Measurements from ENCODE around the gene ST6GAL1. TPM values are rescaled to one million over a fixed set of nuclear protein-coding genes. Genes with fewer than 3 reads are reported as not detected.

ST6GAL1 gene
- total RNA-seq, 1 experiment from 2014 or later, result 15.6 TPM

GRCh38 chr3:187044206-187044605 is 113.9 kb downstream of the ST6GAL1 start:
- ChIA-PET CTCF (no interaction called here), RAD21 (ENCODE audit: low non-redundant PET in 1 of 2, low total read pairs in 2 of 2, uncharacterized antibody in 2 of 2, unreplicated experiment in 2 of 2) (no interaction called here), POLR2A (no interaction called here)
- H3K4me1 ChIP-seq (ENCODE audit: control insufficient read depth in 1 of 2, insufficient read depth in 2 of 2, low read length in 2 of 2), result peaks cover 2 to 18% of the 10 kb centered on the region in 2 experiments; a peak in 3 of 4 replicates
- no peak for TF ChIP-seq YY1 (IDR thresholded peaks at IDR 0.05; ENCODE audit: extremely low read depth, insufficient replicate concordance, low read depth, low read length)
- no peak for TF ChIP-seq ZFX (IDR thresholded peaks at IDR 0.05)
- no peak for TF ChIP-seq EZH2phosphoT487 (IDR thresholded peaks at IDR 0.05; ENCODE audit: borderline replicate concordance)
- TF ChIP-seq CBX3 (IDR thresholded peaks at IDR 0.05; ENCODE audit: low read depth), result no peak
- no peak for TF ChIP-seq RAD21 (IDR thresholded peaks at IDR 0.05; ENCODE audit: low read depth)
- no peak for TF ChIP-seq TCF7L2 (IDR thresholded peaks at IDR 0.05; ENCODE audit: borderline replicate concordance, extremely low read depth, insufficient read depth, insufficient read length)
- TF ChIP-seq EGR1 (IDR thresholded peaks at IDR 0.05; ENCODE audit: low read depth), result no peak
- TF ChIP-seq POLR2AphosphoS5 (IDR thresholded peaks at IDR 0.05; ENCODE audit: low read depth, low read length), result no peak
- no peak for TF ChIP-seq JUND (IDR thresholded peaks at IDR 0.05)
- TF ChIP-seq CEBPB (IDR thresholded peaks at IDR 0.05; ENCODE audit: low read depth), result no peak
- intact Hi-C loops (cut with micrococcal nuclease), result no loop called here
- no peak for ATAC-seq
- no peak for DNase-seq (ENCODE audit: low read depth, low spot score)
- no peaks in the 10 kb centered on the region for H3K9me3 ChIP-seq (ENCODE audit: control insufficient read depth in 1 of 2, insufficient read depth in 1 of 2, low read depth in 1 of 2, low read length in 2 of 2)
- no peaks in the 10 kb centered on the region for H4K20me1 ChIP-seq (ENCODE audit: insufficient read depth)
- no peak overlapping the region for H3K27ac ChIP-seq (ENCODE audit: low read depth, low read length)
- H3K36me3 ChIP-seq (ENCODE audit: control insufficient read depth in 1 of 2, insufficient read depth in 2 of 2, low read length in 2 of 2), result no peaks in the 10 kb centered on the region
- no TSS peak for BruUV-seq (replicated peaks)
- no peaks in the 10 kb centered on the region for H3K27me3 ChIP-seq (ENCODE audit: insufficient read depth, low read length)
- H3K4me3 ChIP-seq (replicated peaks in 1 of 2; ENCODE audit: low read depth in 1 of 2, low read length in 2 of 2), result no peak overlapping the region
- H3K4me2 ChIP-seq (ENCODE audit: low read length), result no peak overlapping the region
- H3K9me2 ChIP-seq (ENCODE audit: insufficient read depth), result no peaks in the 10 kb centered on the region
- no peak overlapping the region for H2AFZ ChIP-seq (ENCODE audit: low read depth, low read length, poor library complexity, severe bottlenecking)
- no peaks in the 10 kb centered on the region for H3K79me2 ChIP-seq (ENCODE audit: insufficient read depth, low read length)
- H3K9ac ChIP-seq (ENCODE audit: low read length), result no peak overlapping the region

DNA sequence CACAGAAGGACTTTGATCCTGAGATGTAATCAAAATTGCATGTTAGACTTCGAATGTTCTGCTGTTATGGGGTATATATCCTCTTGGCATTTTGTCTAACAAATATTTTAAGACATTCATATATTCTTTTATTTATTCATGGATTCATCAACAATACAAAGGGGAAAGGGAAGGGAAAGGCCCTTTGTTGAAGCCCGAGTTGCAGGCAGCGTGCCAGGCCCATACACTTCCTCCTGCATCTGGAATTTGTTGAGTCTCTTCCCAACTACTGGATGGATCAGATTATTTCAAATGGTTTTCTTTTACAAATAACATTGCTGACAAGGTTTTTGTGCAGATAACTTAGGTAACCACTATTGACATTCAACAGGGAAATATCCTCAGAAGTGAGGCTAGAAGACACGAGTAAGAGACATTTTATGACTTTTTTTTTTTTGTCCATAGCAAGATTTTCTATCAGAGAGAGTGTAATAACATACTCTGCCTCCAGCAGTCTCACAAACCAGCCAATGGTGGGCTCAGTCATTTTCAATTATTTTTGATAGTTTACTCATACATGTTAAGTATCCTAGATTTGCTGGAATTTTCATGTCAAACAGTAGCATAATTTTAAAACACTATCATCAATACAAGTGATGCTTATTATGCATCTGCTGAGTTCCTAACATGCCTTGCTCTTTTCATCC is 114.7 kb downstream of the ST6GAL1 start:
- no peaks in the 10 kb centered on the region for H3K9me3 ChIP-seq (ENCODE audit: control insufficient read depth in 1 of 2, insufficient read depth in 1 of 2, low read depth in 1 of 2, low read length in 2 of 2)
- CTCF ChIA-PET, result no interaction called here
- no peak for DNase-seq (ENCODE audit: low read depth, low spot score)
- no peaks in the 10 kb centered on the region for H3K9me2 ChIP-seq (ENCODE audit: insufficient read depth)
- no peak overlapping the region for H3K4me2 ChIP-seq (ENCODE audit: low read length)
- H3K27ac ChIP-seq (ENCODE audit: low read depth, low read length), result no peak overlapping the region
- H3K36me3 ChIP-seq (ENCODE audit: control insufficient read depth in 1 of 2, insufficient read depth in 2 of 2, low read length in 2 of 2), result no peaks in the 10 kb centered on the region
- TF ChIP-seq ATF3 (IDR thresholded peaks at IDR 0.05), result no peak
- peak in 1 of 3 experiments; percentile 20; a peak in 1 of 6 replicates for TF ChIP-seq CTCF (IDR thresholded peaks at IDR 0.05 in 2 of 3, conservative IDR thresholded peaks at IDR 0.05 in 1 of 3; ENCODE audit: borderline replicate concordance in 1 of 3, insufficient read depth in 1 of 3, low read depth in 2 of 3, low read length in 2 of 3)
- TF ChIP-seq ZNF274 (IDR thresholded peaks at IDR 0.05; ENCODE audit: low read depth, low read length), result no peak
- TF ChIP-seq POLR2A (IDR thresholded peaks at IDR 0.05; ENCODE audit: borderline replicate concordance, extremely low read depth, insufficient read depth, insufficient read length), result no peak
- no peak for TF ChIP-seq EGR1 (IDR thresholded peaks at IDR 0.05; ENCODE audit: low read depth)
- no peak for TF ChIP-seq EZH2 (IDR thresholded peaks at IDR 0.05)
- TF ChIP-seq POLR2AphosphoS5 (IDR thresholded peaks at IDR 0.05; ENCODE audit: low read depth, low read length), result no peak
- TF ChIP-seq, protein P1, sequence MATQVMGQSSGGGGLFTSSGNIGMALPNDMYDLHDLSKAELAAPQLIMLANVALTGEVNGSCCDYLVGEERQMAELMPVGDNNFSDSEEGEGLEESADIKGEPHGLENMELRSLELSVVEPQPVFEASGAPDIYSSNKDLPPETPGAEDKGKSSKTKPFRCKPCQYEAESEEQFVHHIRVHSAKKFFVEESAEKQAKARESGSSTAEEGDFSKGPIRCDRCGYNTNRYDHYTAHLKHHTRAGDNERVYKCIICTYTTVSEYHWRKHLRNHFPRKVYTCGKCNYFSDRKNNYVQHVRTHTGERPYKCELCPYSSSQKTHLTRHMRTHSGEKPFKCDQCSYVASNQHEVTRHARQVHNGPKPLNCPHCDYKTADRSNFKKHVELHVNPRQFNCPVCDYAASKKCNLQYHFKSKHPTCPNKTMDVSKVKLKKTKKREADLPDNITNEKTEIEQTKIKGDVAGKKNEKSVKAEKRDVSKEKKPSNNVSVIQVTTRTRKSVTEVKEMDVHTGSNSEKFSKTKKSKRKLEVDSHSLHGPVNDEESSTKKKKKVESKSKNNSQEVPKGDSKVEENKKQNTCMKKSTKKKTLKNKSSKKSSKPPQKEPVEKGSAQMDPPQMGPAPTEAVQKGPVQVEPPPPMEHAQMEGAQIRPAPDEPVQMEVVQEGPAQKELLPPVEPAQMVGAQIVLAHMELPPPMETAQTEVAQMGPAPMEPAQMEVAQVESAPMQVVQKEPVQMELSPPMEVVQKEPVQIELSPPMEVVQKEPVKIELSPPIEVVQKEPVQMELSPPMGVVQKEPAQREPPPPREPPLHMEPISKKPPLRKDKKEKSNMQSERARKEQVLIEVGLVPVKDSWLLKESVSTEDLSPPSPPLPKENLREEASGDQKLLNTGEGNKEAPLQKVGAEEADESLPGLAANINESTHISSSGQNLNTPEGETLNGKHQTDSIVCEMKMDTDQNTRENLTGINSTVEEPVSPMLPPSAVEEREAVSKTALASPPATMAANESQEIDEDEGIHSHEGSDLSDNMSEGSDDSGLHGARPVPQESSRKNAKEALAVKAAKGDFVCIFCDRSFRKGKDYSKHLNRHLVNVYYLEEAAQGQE (IDR thresholded peaks at IDR 0.05; ENCODE audit: low read depth), result no peak
- no peaks in the 10 kb centered on the region for H4K20me1 ChIP-seq (ENCODE audit: insufficient read depth)
- peaks cover 2 to 18% of the 10 kb centered on the region in 2 experiments; a peak in 3 of 4 replicates for H3K4me1 ChIP-seq (ENCODE audit: control insufficient read depth in 1 of 2, insufficient read depth in 2 of 2, low read length in 2 of 2)
- intact Hi-C loops (cut with micrococcal nuclease), result no loop called here
- RAD21 ChIA-PET (ENCODE audit: low non-redundant PET in 1 of 2, low total read pairs in 2 of 2, uncharacterized antibody in 2 of 2, unreplicated experiment in 2 of 2), result no interaction called here
- H3K9ac ChIP-seq (ENCODE audit: low read length), result no peak overlapping the region
- POLR2A ChIA-PET, result no interaction called here
- ATAC-seq, result no peak
- no TSS peak for BruUV-seq (replicated peaks)
- H3K79me2 ChIP-seq (ENCODE audit: insufficient read depth, low read length), result no peaks in the 10 kb centered on the region
- no peak overlapping the region for H2AFZ ChIP-seq (ENCODE audit: low read depth, low read length, poor library complexity, severe bottlenecking)
- H3K27me3 ChIP-seq (ENCODE audit: insufficient read depth, low read length), result no peaks in the 10 kb centered on the region
- H3K4me3 ChIP-seq (replicated peaks in 1 of 2; ENCODE audit: low read depth in 1 of 2, low read length in 2 of 2), result no peak overlapping the region

All from HCT116 (cell line).